Thoracic aorta (tissue), 2 donors: ENCODE measurements around the gene TTC9C. TPM values are rescaled to one million over a fixed set of nuclear protein-coding genes. Genes with fewer than 3 reads are reported as not detected.

Source experiments
- ATAC-seq: fragments of 150-250 bp; one replicate; pipeline ENCODE4 v1.8.0; 2017; ENCODE audit warnings: low read depth; ENCODE audit not compliant: insufficient number of reproducible peaks, low FRiP score
- DNase-seq: peaks from one replicate; pipeline ENCODE4 v3.0.0-alpha.2; 2020; ENCODE audit warnings: low spot score
- H3K27ac ChIP-seq, 2 donors: fragments of 200-600 bp; sonication (generic); 1 replicate in 1 of 2; 2 replicates in 1 of 2; pipeline ENCODE4 v1.5.1; 2016; ENCODE audit warnings: mild to moderate bottlenecking in 2 of 2, moderate library complexity in 2 of 2
- H3K27me3 ChIP-seq: fragments of 200-600 bp; sonication (generic); replicated peaks from 2 replicates; pipeline ENCODE4 v1.6.0; 2016; ENCODE audit warnings: mild to moderate bottlenecking; ENCODE audit not compliant: insufficient read depth
- H3K36me3 ChIP-seq: fragments of 200-600 bp; sonication (generic); one replicate; pipeline ENCODE4 v1.5.1; 2016
- H3K4me1 ChIP-seq, 2 donors: fragments of 200-600 bp; sonication (generic); 1 replicate in 1 of 2; 2 replicates in 1 of 2; pipeline versions ENCODE4 v1.5.1 to v1.6.0; 2016; ENCODE audit warnings: low read depth in 2 of 2, mild to moderate bottlenecking in 1 of 2; ENCODE audit not compliant: control insufficient read depth in 1 of 2
- H3K4me3 ChIP-seq: fragments of 200-600 bp; sonication (generic); 2 replicates; pipeline ENCODE4 v1.5.1; 2016; ENCODE audit warnings: mild to moderate bottlenecking
- H3K9me3 ChIP-seq: fragments of 200-600 bp; sonication (generic); 2 replicates; pipeline ENCODE4 v1.5.1; 2016
- CTCF ChIP-seq: fragments of 200-600 bp; sonication (generic); IDR thresholded peaks from one replicate; pipeline ENCODE4 v1.5.1; 2019; ENCODE audit warnings: antibody characterized with exemption
- total RNA-seq, 2 donors: library from RNA; depleted of rRNA; stranded (reverse); fragments of >200 nt; gene quantifications; one replicate each; pipeline versions ENCODE4 v1.1.0 to v1.2.3, GENCODE V29; 2016

TTC9C gene
- total RNA-seq, 2 donors from 2014 or later, result 9.1 to 14.5 TPM

GRCh38 chr11:62778441-62778840, 50.2 kb downstream of the TTC9C start:
- no peak overlapping the region for H3K27ac ChIP-seq
- H3K36me3 ChIP-seq, result peaks cover 32% of the 10 kb centered on the region
- H3K4me1 ChIP-seq, result no peaks in the 10 kb centered on the region
- no peak overlapping the region for H3K4me3 ChIP-seq
- TF ChIP-seq CTCF, result no peak
- no peak for ATAC-seq
- no peaks in the 10 kb centered on the region for H3K9me3 ChIP-seq
- no peaks in the 10 kb centered on the region for H3K27me3 ChIP-seq
- DNase-seq, result no peak

GRCh38 chr11:62782753-62783152, 54.5 kb downstream of the TTC9C start:
- Histone ChIP-seq H3K36me3 (peaks cover 18% of the 10 kb centered on the region), H3K9me3 (no peaks in the 10 kb centered on the region)
- no peak for ATAC-seq

GRCh38 chr11:62786318-62787004, 58.2 kb downstream of the TTC9C start:
- peak; percentile 66 for DNase-seq
- ATAC-seq, result peak; percentile 78

More at GRCh38 chr11:62782753-62783152, 54.5 kb downstream of the TTC9C start:
- H3K27me3 ChIP-seq, result no peaks in the 10 kb centered on the region
- no peak overlapping the region for H3K4me3 ChIP-seq
- no peak for DNase-seq
- H3K4me1 ChIP-seq, result peaks cover 0 to 9% of the 10 kb centered on the region in 2 donors
- H3K27ac ChIP-seq, result no peak overlapping the region
- no peak for TF ChIP-seq CTCF

GRCh38 chr11:62787005-62787759, 58.9 kb downstream of the TTC9C start, which contains the start of gene TMEM179B:
TMEM179B (plus strand) TSS chr11:62787402; CDS start chr11:62787432, 30 bp downstream.
- peak; percentile 11 for TF ChIP-seq CTCF
- H3K4me1 ChIP-seq, result peaks cover 13 to 45% of the 10 kb centered on the region in 2 donors
- peak; percentile 85 for ATAC-seq

More at GRCh38 chr11:62786318-62787004, 58.2 kb downstream of the TTC9C start:
- no peaks in the 10 kb centered on the region for H3K9me3 ChIP-seq
- peak overlapping the region; percentile 82 for H3K4me3 ChIP-seq
- H3K27me3 ChIP-seq, result no peaks in the 10 kb centered on the region
- peaks cover 6% of the 10 kb centered on the region for H3K36me3 ChIP-seq
- TF ChIP-seq CTCF, result peak; percentile 92
- H3K4me1 ChIP-seq, result peaks cover 13 to 43% of the 10 kb centered on the region in 2 donors
- H3K27ac ChIP-seq, result peak overlapping the region; percentile 95 to 96

More at GRCh38 chr11:62787005-62787759, 58.9 kb downstream of the TTC9C start, which contains the start of gene TMEM179B:
- DNase-seq, result peak; percentile 100
- Histone ChIP-seq H3K27me3 (no peaks in the 10 kb centered on the region), H3K4me3 (peak within 1 kb of the TSS; percentile 82), H3K27ac (peak within 1 kb of the TSS; percentile 95 to 96), H3K9me3 (no peaks in the 10 kb centered on the region), H3K36me3 (peaks cover 6% of the 10 kb centered on the region)

Other genes with a start within 250 kb of the TTC9C start
- gene AHNAK, start 181.7 kb upstream of the TTC9C start, total RNA-seq, result 1,000 to 10,000 TPM; 1,009 to 1,046 TPM
- 100 to 1,000 TPM; 719 to 780 TPM for gene EEF1G, start 154.6 kb upstream of the TTC9C start, total RNA-seq
- gene TUT1, start 137.0 kb upstream of the TTC9C start, total RNA-seq, result 10 to 100 TPM in 1 of 2 donors, 1 to 10 TPM in 1; 9.5 to 12.5 TPM
- gene MTA2, start 126.6 kb upstream of the TTC9C start, total RNA-seq, result 100 to 1,000 TPM in 1 of 2 donors, 10 to 100 TPM in 1; 55.9 to 124 TPM
- 100 to 1,000 TPM; 106 to 111 TPM for gene EML3, start 115.7 kb upstream of the TTC9C start, total RNA-seq
- gene ROM1, start 115.2 kb upstream of the TTC9C start, total RNA-seq, result 10 to 100 TPM; 11.4 to 12.6 TPM
- gene B3GAT3, start 106.5 kb upstream of the TTC9C start, total RNA-seq, result 10 to 100 TPM; 27.5 to 30.3 TPM
- gene GANAB, start 81.9 kb upstream of the TTC9C start, total RNA-seq, result 100 to 1,000 TPM; 120 to 159 TPM
- gene INTS5, start 75.2 kb upstream of the TTC9C start, total RNA-seq, result 10 to 100 TPM; 16.4 to 24.3 TPM
- 10 to 100 TPM; 20.5 to 28.6 TPM for gene C11orf98, start 63.3 kb upstream of the TTC9C start, total RNA-seq
- gene CSKMT, start 63.2 kb upstream of the TTC9C start, total RNA-seq, result 1 to 10 TPM; 1.5 to 2.9 TPM
- 1 to 10 TPM; 2.3 to 7.3 TPM for gene UQCC3, start 56.8 kb upstream of the TTC9C start, total RNA-seq
- gene LBHD1, start 56.2 kb upstream of the TTC9C start, total RNA-seq, result 1 to 10 TPM; 3.7 to 7.8 TPM
- gene UBXN1, start 49.4 kb upstream of the TTC9C start, total RNA-seq, result 100 to 1,000 TPM in 1 of 2 donors, 10 to 100 TPM in 1; 88.6 to 159 TPM
- 10 to 100 TPM; 10.5 to 22.5 TPM for gene LRRN4CL, start 39.0 kb upstream of the TTC9C start, total RNA-seq
- gene BSCL2, start 21.1 kb upstream of the TTC9C start, total RNA-seq, result 10 to 100 TPM; 14.0 to 50.9 TPM
- not detected for gene GNG3, start 20.8 kb upstream of the TTC9C start, total RNA-seq
- 10 to 100 TPM; 21.3 to 41.8 TPM for gene HNRNPUL2, start 1.0 kb upstream of the TTC9C start, total RNA-seq
- gene ZBTB3, start 25.7 kb downstream of the TTC9C start, total RNA-seq, result 1 to 10 TPM; 6.2 to 7.6 TPM
- 10 to 100 TPM; 37.0 to 54.4 TPM for gene POLR2G, start 33.1 kb downstream of the TTC9C start, total RNA-seq
- 10 to 100 TPM; 18.5 to 22.2 TPM for gene TAF6L, start 42.9 kb downstream of the TTC9C start, total RNA-seq
- gene TMEM179B, start 58.9 kb downstream of the TTC9C start, total RNA-seq, result 10 to 100 TPM; 45.6 to 70.8 TPM
- gene TMEM223, start 63.5 kb downstream of the TTC9C start, total RNA-seq, result 10 to 100 TPM; 11.1 to 30.2 TPM
- gene NXF1, start 77.0 kb downstream of the TTC9C start, total RNA-seq, result 100 to 1,000 TPM in 1 of 2 donors, 10 to 100 TPM in 1; 82.9 to 109 TPM
- 10 to 100 TPM; 32.0 to 46.8 TPM for gene STX5, start 103.6 kb downstream of the TTC9C start, total RNA-seq
- not detected for gene TEX54, start 104.4 kb downstream of the TTC9C start, total RNA-seq
- 10 to 100 TPM; 19.8 to 55.2 TPM for gene WDR74, start 111.1 kb downstream of the TTC9C start, total RNA-seq
- 100 to 1,000 TPM; 138 to 739 TPM for gene SLC3A2, start 152.4 kb downstream of the TTC9C start, total RNA-seq
- gene CHRM1, start 192.9 kb downstream of the TTC9C start, total RNA-seq, result not detected